Endothelial cell of umbilical vein (primary cell): ENCODE data around the gene WNK4. TPM values are rescaled to one million over a fixed set of nuclear protein-coding genes. Genes with fewer than 3 reads are reported as not detected.

Source experiments
- BruUV-seq: library from RNA; stranded (reverse); fragments of 400-500 nt; replicated peaks from 2 replicates; lab custom pipeline; 2021; lab: Mats Ljungman, UMichigan
- CTCF ChIA-PET: fragments of 300-600, 350-600 bp; sonication (Branson Sonifier 250); formaldehyde crosslinking; loops from one replicate; lab custom pipeline; 2021; ENCODE audit warnings: antibody characterized with exemption, inconsistent platforms; lab: Charles Lee
- POLR2A ChIA-PET: fragments of 300-600, 350-600 bp; sonication (Branson Sonifier 250); formaldehyde crosslinking; loops from one replicate; lab custom pipeline; 2021; ENCODE audit warnings: antibody characterized with exemption, inconsistent platforms; lab: Charles Lee
- DNase-seq: peaks from one replicate; pipeline ENCODE4 v3.0.0-alpha.2; 2011; ENCODE audit warnings: low read depth, low spot score
- FAIRE-seq: peaks from 2 replicates; lab custom pipeline; 2011; peaks lifted over from hg19 to GRCh38; lab: Jason Lieb, UNC
- H2AFZ ChIP-seq: 2 replicates; pipeline ENCODE4 v1.6.0; 2012; ENCODE audit warnings: low read depth, low read length, control low read depth, inconsistent platforms
- H3K27ac ChIP-seq: 2 replicates; pipeline ENCODE4 v1.5.1; 2011; ENCODE audit warnings: low read depth, mild to moderate bottlenecking, control low read depth, low read length, moderate library complexity; ENCODE audit not compliant: insufficient read depth
- H3K27me3 ChIP-seq, 2 experiments: 2 replicates each; pipeline versions ENCODE4 v1.6.0 to v1.6.1; 2011; ENCODE audit warnings: low read length in 2 of 2, mixed read lengths in 1 of 2; ENCODE audit not compliant: control insufficient read depth in 2 of 2, insufficient read depth in 2 of 2
- H3K36me3 ChIP-seq, 2 experiments: 2 replicates in 1 of 2; 3 replicates in 1 of 2; pipeline ENCODE4 v1.5.1; 2011; ENCODE audit warnings: low read length in 2 of 2, mild to moderate bottlenecking in 1 of 2, moderate library complexity in 1 of 2; ENCODE audit not compliant: control insufficient read depth in 2 of 2, insufficient read depth in 2 of 2; ENCODE audit errors: extremely low read depth in 1 of 2
- H3K4me1 ChIP-seq: 3 replicates; pipeline ENCODE4 v1.5.1; 2011; ENCODE audit warnings: mild to moderate bottlenecking, low read length; ENCODE audit not compliant: control insufficient read depth, insufficient read depth; ENCODE audit errors: extremely low read depth
- H3K4me2 ChIP-seq: 2 replicates; pipeline ENCODE4 v1.6.1; 2011; ENCODE audit warnings: low read length, control low read depth, mixed read lengths; ENCODE audit not compliant: insufficient read depth
- H3K4me3 ChIP-seq, 3 experiments: fragments of 200-600 bp in 1 of 3; sonication (generic), shearing (Covaris generic) in 1 of 3; replicated peaks in 1 of 3; 2 replicates each; pipeline ENCODE4 v1.5.1; 2011 to 2016; ENCODE audit warnings: control low read depth in 3 of 3, low read length in 3 of 3, mild to moderate bottlenecking in 2 of 3, inconsistent platforms in 1 of 3, low read depth in 1 of 3, moderate library complexity in 1 of 3; ENCODE audit not compliant: insufficient read depth in 1 of 3
- H3K79me2 ChIP-seq: 2 replicates; pipeline ENCODE4 v1.6.0; 2012; ENCODE audit warnings: low read length, inconsistent platforms; ENCODE audit not compliant: control insufficient read depth, insufficient read depth
- H3K9ac ChIP-seq: replicated peaks from 2 replicates; pipeline ENCODE3; 2011; ENCODE audit warnings: low read length, control low read depth; ENCODE audit not compliant: insufficient read depth; ENCODE audit errors: extremely low read depth
- H3K9me1 ChIP-seq: replicated peaks from 3 replicates; pipeline ENCODE4 v1.6.0; 2011; ENCODE audit warnings: mild to moderate bottlenecking, low read length; ENCODE audit not compliant: control insufficient read depth, insufficient read depth; ENCODE audit errors: extremely low read depth
- H3K9me3 ChIP-seq: replicated peaks from 2 replicates; pipeline ENCODE4 v1.5.1; 2012; ENCODE audit warnings: low read length, inconsistent platforms; ENCODE audit not compliant: control insufficient read depth, insufficient read depth
- H4K20me1 ChIP-seq: replicated peaks from 2 replicates; pipeline ENCODE3; 2011; ENCODE audit warnings: mild to moderate bottlenecking, low read length; ENCODE audit not compliant: control insufficient read depth, insufficient read depth; ENCODE audit errors: extremely low read depth
- EZH2 ChIP-seq: IDR thresholded peaks from 2 replicates; pipeline ENCODE4 v1.6.1; 2012; ENCODE audit warnings: borderline replicate concordance, low read depth, mild to moderate bottlenecking, moderate library complexity, low read length, inconsistent platforms; ENCODE audit not compliant: severe bottlenecking
- FOS ChIP-seq: IDR thresholded peaks from 2 replicates; pipeline ENCODE4 v1.6.1; 2011; ENCODE audit warnings: mild to moderate bottlenecking, low read length, moderate library complexity, borderline replicate concordance; ENCODE audit not compliant: insufficient read depth
- GATA2 ChIP-seq: IDR thresholded peaks from 2 replicates; pipeline ENCODE4 v1.7.0; 2011; ENCODE audit warnings: low read depth, mild to moderate bottlenecking, moderate library complexity, mixed read lengths, low read length; ENCODE audit not compliant: insufficient read length, insufficient read depth
- JUN ChIP-seq: IDR thresholded peaks from 2 replicates; pipeline ENCODE4 v1.6.1; 2011; ENCODE audit warnings: borderline replicate concordance, low read depth; ENCODE audit not compliant: insufficient read length, insufficient read depth
- MYC ChIP-seq: IDR thresholded peaks from one replicate; pipeline ENCODE4 v1.6.1; 2011; ENCODE audit warnings: mild to moderate bottlenecking, low read depth, low read length
- POLR2AphosphoS5 ChIP-seq: IDR thresholded peaks from 2 replicates; pipeline ENCODE4 v1.6.1; 2012; ENCODE audit warnings: low read depth, mild to moderate bottlenecking, control low read depth, low read length, moderate library complexity; ENCODE audit not compliant: insufficient read depth
- dilution Hi-C: fragments of 300-500 bp; cut with MboI; formaldehyde crosslinking; loops from one replicate; pipeline ENCODE4 v1.15.0; 2019; ENCODE audit warnings: low sequenced_read_pairs; ENCODE audit not compliant: extremely low pct_ligation_motif_present
- intact Hi-C: fragments of 100-400 bp; cut with micrococcal nuclease; formaldehyde crosslinking; loops from one replicate; pipeline ENCODE4 v1.10.0; 2022
- polyA plus RNA-seq, 4 experiments: library from polyadenylated mRNA; depleted of rRNA in 3 of 4; stranded (reverse) in 3 of 4; unstranded in 1 of 4; fragments of >200 nt; gene quantifications; 2 replicates each; pipeline versions ENCODE4 v1.2.1 to v1.2.3, GENCODE V29; 2011 to 2012; ENCODE audit warnings: missing spikeins in 1 of 4
- total RNA-seq: library from RNA; stranded (reverse); gene quantifications from 2 replicates; pipeline ENCODE4 v1.2.3, GENCODE V29; 2021
- TF ChIP-seq, protein P1 (sequence below): IDR thresholded peaks from 2 replicates; pipeline ENCODE4 v1.6.1; 2011; ENCODE audit not compliant: insufficient read depth, insufficient read length

WNK4 gene
- total and polyA plus RNA-seq, 2 donors (not counting 3 experiments of a cell fraction or from before 2014, with no cell fraction given) = 0.84 to 1.9 TPM

- H3K9me1 ChIP-seq = no peaks in the 10 kb centered on the region
- H3K9me3 ChIP-seq = no peaks in the 10 kb centered on the region
- no peaks in the 10 kb centered on the region for H4K20me1 ChIP-seq
- H3K36me3 ChIP-seq = no peaks in the 10 kb centered on the region
- CTCF ChIA-PET = interaction anchor here (3.0 kb wide), 1 partner anchor 9 kb away, joined by 21 read pairs; no protein-coding TSS in a partner anchor
- no peak overlapping the region for H3K27ac ChIP-seq
- H3K79me2 ChIP-seq = no peaks in the 10 kb centered on the region
- H3K9ac ChIP-seq = no peak overlapping the region
- H3K27me3 ChIP-seq = no peaks in the 10 kb centered on the region
- TF ChIP-seq FOS (no peak), POLR2AphosphoS5 (no peak), MYC (no peak), EZH2 (no peak), JUN (no peak), GATA2 (no peak)
- TF ChIP-seq, protein P1, sequence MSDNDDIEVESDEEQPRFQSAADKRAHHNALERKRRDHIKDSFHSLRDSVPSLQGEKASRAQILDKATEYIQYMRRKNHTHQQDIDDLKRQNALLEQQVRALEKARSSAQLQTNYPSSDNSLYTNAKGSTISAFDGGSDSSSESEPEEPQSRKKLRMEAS = no peak
- dilution Hi-C loops (no loop called here), intact Hi-C loops (no loop called here)
- BruUV-seq = no TSS peak
- no peak overlapping the region for H3K4me2 ChIP-seq
- FAIRE-seq (no peak), DNase-seq (no peak)
- no peak overlapping the region for H3K4me3 ChIP-seq
- no peak overlapping the region for H2AFZ ChIP-seq
- POLR2A ChIA-PET = interaction anchor here (0.7 kb wide), 1 partner anchor 8 kb away, joined by 3 read pairs; no protein-coding TSS in a partner anchor
- H3K4me1 ChIP-seq = peaks cover 6% of the 10 kb centered on the region
Observed at GRCh38 chr17:42754782-42755181, 25.6 kb upstream of the WNK4 start.
